Activated naive CD4-positive, alpha-beta T cell treated with anti-CD3 and anti-CD28 coated beads, Interleukin-2, amount 50 U/mL, for 16 hours (primary cell): Measurements from ENCODE around the gene MRO.

Experiments used
- DNase-seq: peaks from one replicate; pipeline ENCODE4 v3.0.0-alpha.2; 2020

Gene MRO

DNA sequence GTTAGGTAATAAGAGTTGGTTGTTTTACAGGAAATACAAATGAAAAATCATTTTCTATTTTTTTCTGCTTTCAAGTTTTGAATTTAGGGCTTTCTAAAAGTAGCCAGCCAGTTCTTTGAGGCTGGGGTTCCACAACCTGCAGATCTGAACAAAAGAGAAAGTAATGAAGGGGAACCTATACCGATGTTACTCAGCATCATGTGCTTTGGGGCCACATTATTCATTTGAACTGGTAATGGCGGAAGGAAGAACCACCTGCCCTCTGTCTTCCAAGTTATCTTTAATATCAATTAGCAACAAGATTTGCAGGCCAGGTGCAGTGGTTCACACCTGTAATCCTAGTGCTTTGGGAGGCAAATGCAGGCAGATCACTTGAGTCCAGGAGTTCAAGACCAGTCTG lies 12.9 kb upstream of the MRO start:
- no peak for DNase-seq

GRCh38 chr18:50830544-50830943 lies 10.7 kb upstream of the MRO start:
- no peak for DNase-seq

- DNase-seq: no peak
Observed at GRCh38 chr18:50829644-50830043, 9.8 kb upstream of the MRO start.

DNA sequence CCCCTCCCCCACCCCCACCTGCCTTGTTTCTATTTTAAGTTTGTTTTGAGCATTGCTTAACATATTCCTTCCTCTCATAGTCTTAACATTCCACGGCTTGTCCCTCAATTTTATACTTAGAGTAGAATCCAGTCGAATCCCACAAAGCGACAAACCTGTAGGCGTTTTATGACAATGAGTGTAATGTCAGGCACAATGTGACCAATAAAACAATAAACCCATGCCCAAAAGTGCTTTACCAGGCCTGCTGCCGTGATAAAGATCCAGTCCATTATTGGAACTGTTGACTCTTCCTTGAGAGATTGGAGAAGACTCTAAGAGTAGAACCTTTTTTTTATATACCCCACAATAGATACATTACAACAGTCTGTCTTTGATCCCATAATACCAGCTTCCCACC lies 6.2 kb upstream of the MRO start:
- no peak for DNase-seq

DNA sequence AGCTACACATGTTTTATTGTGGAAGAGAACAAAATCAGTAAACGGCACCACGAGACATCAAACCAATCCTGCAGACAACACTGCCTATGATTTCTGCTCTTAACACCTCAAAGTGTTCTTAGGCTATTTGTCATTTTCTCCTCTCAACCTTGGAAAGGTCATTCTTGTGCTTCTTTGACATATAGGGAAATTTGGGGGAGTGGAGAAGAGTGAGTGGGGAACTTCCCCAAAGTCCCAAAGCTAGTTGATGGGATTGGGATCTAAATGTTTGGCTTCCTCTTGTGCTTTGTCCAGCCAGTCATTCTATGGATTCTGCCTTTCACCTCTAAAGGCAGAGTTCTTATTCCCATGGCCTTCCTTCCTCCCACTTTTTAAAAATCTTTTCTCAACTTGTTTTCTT lies 5.8 kb upstream of the MRO start:
- no peak for DNase-seq

- no peak for DNase-seq
Observed at GRCh38 chr18:50822756-50823155, 2.9 kb upstream of the MRO start.

DNA sequence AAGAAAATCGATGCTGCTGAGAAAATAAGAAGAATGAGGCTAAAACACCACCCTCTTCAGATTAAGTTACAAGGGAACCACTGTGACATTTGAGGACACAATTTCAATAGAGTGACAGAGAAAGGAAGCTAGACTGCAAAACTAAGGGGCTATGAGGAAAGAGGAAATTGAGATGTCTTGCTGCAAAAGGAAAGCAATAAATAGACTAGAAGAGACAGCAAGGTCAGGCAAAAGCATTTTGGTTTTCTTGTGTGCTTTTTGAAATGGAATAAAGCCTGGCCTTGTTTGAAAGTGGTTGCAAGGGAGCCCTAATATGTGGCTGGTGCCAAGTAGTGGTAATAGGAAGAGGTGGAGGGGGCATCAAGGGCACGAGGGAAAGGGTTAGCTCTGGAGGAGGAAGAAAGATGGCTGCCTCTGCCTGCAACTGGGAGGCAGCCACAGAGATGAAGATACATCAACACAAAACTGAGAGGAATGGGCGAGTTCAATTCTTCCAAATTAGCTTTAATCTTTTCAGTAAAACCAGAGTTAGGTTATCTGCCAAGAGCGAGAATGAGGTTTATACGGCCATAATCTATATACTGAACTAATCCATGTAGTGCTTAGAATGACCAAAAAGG lies 1.2 kb upstream of the MRO start:
- DNase-seq: no peak

DNA sequence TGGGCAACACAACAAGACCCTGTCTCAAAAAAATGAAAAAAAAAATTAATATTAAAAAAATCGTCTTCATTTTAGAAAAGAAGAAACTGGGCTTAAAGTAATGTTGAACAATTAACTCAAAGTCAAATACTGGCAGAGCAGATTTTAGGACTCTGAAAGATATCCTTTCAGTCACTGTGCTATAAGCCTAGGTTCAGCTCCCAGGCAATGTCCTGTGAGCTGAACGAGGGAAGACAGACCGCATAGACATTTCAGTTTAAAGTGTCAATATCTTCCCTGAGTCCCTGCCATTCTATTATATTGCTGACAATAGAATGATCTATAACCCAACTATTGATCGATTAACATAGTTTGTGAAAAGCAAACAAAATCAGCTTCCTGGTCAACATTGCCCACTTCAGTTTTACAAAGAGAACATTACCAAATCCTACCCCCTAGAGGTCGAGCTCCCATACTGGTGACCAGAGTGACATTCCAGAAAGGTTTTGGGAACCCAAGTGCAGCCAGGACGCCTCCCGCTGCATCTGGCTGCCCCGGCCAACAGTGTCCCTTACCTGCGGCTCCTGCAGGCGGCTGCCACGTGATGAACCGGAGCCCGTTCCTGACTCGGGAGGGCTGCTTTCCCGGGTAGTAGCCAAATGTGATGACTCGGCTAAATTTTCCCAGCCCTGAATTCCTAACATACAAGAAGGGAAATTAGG lies 639 bp downstream of the MRO start:
- DNase-seq: no peak

- no peak for DNase-seq
Observed at GRCh38 chr18:50816419-50817166, 3.2 kb downstream of the MRO start.

GRCh38 chr18:50814395-50814794 lies 5.4 kb downstream of the MRO start:
- no peak for DNase-seq

- no peak for DNase-seq
Observed at GRCh38 chr18:50813353-50813752, 6.5 kb downstream of the MRO start.

DNA sequence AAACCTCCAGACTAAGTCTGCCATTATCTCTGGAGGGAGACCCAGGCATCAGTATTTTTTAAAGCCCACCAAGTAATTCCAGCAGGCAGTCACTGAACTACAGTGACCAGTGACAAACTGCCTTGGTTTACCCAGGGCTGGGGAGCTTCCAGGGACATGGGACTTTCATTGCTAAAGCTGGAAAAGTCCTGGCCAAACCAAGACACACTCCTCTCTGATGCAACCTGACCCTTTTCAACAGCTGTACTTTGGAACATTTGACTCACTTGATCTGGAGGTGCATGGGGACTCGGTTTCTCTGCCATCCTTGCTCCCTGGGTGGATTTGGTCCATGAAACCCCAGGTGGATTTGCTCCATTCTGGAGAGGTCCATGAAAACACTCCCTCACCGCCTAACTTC lies 7.0 kb downstream of the MRO start:
- DNase-seq: no peak

- no peak for DNase-seq
Observed at GRCh38 chr18:50807176-50807575, 12.6 kb downstream of the MRO start.

DNA sequence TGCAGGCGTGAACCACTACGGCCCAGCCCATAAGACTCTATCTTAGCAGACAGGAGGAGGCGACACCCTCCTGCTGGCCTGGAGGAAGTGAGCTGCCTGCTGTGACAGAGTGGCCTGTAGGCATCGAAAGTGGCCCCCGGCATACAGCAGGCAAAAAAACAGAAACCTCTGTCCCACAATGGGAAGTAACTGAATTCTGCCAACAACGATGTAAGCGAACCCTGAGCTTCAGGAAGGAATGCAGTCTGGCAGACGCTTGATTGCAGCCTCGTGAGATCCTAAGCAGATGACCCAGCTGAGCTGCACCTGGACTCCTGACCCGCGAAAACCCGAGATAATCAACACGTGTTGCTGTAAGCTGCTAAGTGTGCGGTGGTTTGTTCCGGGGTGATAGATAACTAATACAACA lies 13.6 kb downstream of the MRO start:
- DNase-seq: no peak

DNA sequence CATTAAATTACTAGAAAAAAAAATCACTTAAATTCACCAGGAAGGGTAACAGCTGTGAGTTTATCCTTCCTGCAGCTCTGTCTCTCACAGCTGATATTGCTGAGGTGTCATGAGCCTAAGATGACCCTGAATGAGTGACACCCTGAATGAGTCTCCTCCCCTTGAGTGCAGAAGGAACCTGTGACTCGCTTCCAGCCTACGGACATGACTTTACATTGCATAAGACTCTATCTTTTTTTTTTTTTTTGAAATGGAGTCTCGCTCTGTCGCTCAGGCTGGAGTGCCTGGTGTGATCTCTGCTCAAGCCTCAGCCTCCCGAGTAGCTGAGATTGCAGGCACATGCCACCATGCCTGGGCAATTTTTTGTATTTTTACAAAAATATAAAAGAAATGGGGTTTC lies 14.1 kb downstream of the MRO start:
- DNase-seq: peak; percentile 24

DNA sequence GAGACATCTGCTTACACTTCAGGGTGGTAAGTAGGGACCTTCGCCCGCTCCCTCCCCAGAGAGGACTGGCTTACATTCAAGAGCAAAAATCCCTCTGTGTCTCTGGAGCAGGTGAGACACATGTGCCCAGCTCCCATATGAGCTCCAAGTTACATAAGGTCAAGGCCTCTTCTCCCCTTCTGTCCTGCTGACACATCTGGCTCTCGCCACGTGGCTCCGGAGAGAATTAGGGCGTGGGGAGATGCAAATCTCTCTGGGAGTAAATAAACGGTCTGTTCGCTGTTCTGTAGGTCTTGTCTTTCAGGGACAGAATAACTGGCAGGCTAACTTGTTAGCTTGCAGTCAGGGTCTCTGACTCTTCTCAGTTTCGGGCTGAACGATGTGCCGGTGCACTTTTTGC lies 16.2 kb downstream of the MRO start:
- DNase-seq: no peak

DNA sequence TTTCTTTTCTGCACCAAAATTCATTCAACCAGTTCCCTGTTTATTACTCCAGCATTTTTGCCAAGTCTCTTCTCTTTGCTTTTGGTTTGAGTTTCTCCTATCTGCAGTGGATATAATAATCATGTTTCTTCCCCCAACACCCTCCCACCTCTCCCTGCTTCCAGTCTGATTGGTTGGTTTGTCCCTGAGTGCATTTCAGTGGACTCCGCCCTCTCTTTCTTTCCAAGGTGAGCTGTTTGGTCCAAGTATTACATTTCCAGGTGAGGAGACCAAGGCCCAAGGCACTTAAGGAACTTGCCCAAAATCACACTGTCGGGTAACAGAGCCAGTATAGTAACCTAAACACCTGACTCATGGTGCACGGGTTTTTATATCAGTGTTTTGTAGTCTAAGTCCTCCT lies 17.7 kb downstream of the MRO start:
- DNase-seq: no peak

GRCh38 chr18:50797142-50797541 lies 22.7 kb downstream of the MRO start:
- DNase-seq: no peak

GRCh38 chr18:50796495-50796894 lies 23.3 kb downstream of the MRO start:
- DNase-seq: no peak

- no peak for DNase-seq
Observed at GRCh38 chr18:50793641-50794565, 25.9 kb downstream of the MRO start.

DNA sequence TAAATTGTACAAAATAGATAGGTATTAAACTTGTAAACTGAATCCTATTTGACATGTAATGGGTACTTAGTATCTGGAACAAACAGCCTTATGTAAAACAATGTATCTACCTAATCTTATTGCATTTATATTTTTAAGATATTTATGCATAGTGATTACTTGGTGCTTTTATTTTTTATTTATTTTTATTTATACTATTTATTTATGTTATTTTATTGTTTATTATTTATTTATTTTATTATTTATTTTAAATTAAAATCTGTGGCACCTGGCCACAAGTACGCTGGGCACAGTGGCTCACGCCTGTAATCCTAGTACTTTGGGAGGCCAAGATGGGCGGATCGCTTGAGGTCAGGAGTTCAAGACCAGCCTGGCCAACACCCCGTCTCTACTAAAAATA lies 26.9 kb downstream of the MRO start:
- no peak for DNase-seq

DNA sequence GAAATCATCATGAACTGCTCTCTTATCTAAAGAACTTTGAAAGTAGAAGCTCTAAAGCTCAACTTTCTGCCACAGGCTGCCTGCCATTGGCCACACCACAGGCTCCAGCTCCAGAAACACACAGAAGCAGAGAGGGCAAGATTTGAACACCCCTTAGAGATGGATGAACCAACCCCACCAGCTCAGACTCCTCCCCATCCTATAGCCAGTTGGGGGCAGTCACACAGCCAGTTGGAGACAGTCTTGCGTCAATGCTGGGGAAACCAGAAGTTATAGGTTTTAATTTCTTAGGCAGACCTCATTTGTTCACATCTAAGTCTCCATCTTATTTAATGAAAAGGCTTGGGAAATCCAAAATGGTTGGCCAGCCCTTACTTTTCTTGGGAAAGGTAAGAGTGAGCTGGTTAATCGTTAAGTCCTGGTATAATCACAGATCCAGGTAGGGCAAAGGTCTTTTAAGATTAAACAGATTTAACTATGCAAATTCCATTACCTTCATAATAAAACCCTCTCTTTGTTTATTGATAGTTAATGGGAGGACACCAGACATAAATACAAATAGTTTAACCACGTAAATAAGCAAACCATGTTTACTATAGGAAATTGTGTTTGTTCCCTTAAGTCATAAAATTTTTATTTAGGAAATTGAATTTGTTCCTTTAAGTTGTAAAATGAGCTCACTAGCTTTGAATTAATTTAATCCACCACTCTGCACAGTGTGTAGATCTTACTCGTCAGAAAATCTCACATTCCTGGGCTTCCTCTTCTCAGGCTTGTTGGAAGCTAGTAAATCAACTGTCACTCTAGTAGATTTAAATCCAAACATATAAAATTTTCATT lies 28.0 kb downstream of the MRO start:
- DNase-seq: no peak
